ENCODE data around the gene ATXN7L1. TPM values are rescaled to one million over a fixed set of nuclear protein-coding genes. Genes with fewer than 3 reads are reported as not detected.
A peak's percentile ranks its signal among the peaks of the same experiment; 100 is the strongest.

ATXN7L1 gene
- total RNA-seq, 1 experiment from 2014 or later: 24.3 TPM

DNA sequence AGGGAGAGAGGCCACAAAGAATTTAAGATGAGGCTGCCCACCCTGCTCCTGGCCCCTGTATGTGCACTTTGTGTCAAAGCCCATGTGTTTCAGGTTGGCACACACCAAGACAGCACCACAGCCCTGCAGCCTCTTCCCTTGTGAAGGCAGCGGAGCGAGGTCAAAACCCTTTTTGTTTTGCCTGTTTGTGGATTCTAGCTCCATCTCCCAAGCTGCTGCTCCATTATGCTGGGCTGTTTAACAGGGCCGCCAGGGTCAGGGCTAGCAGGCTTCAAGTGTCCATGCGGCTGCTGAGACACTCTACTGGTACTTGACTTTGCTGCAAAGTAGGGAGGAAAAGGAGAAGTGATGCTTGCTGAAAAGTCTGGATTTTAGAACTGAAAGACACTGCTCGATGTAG lies 152.8 kb downstream of the ATXN7L1 start:
- Histone ChIP-seq H2BK15ac (ENCODE audit: low read depth, low read length) (no peak overlapping the region), H3K18ac (ENCODE audit: insufficient read length, low read depth, low read length) (peak overlapping the region; percentile 30), H3K9me3 (ENCODE audit: control insufficient read depth, low read depth, low read length) (no peaks in the 10 kb centered on the region), H4K91ac (ENCODE audit: insufficient read length, low read depth, low read length) (no peak overlapping the region), H3K4me2 (ENCODE audit: insufficient read depth, insufficient read length, low read length) (no peak overlapping the region), H3T11ph (ENCODE audit: low read length) (no peak overlapping the region), H3K4me1 (ENCODE audit: insufficient read depth, low read length) (peaks cover 14% of the 10 kb centered on the region; the same call in 1 of the 2 replicates), H2BK12ac (ENCODE audit: insufficient read length, low read depth, low read length) (no peak overlapping the region), H3K9ac (ENCODE audit: extremely low read depth, insufficient read length, low read length) (no peak overlapping the region), H3K27me3 (ENCODE audit: insufficient read depth, low read length) (no peaks in the 10 kb centered on the region), H4K20me1 (ENCODE audit: control insufficient read depth, insufficient read depth, insufficient read length) (no peaks in the 10 kb centered on the region), H3K27ac (ENCODE audit: insufficient read length, low read depth, low read length) (no peak overlapping the region), H4K5ac (ENCODE audit: insufficient read length, low read depth, low read length) (no peak overlapping the region), H2AK5ac (ENCODE audit: insufficient read length, low read length) (no peak overlapping the region), H2AFZ (ENCODE audit: low read length) (no peak overlapping the region), H2BK120ac (ENCODE audit: low read depth, low read length, poor library complexity, severe bottlenecking) (no peak overlapping the region), H3K79me2 (ENCODE audit: insufficient read depth, low read length) (no peaks in the 10 kb centered on the region), H2BK20ac (ENCODE audit: low read depth, low read length, poor library complexity, severe bottlenecking) (no peak overlapping the region), H3K23me2 (ENCODE audit: insufficient read length, low read depth, low read length, poor library complexity, severe bottlenecking) (no peaks in the 10 kb centered on the region), H3K23ac (ENCODE audit: insufficient read length, low read depth, low read length) (no peak overlapping the region), H3K4ac (ENCODE audit: low read depth, low read length) (no peak overlapping the region), H3K56ac (ENCODE audit: insufficient read length, low read depth, low read length) (no peak overlapping the region), H3K79me1 (ENCODE audit: insufficient read depth, low read depth, low read length, poor library complexity, severe bottlenecking) (no peaks in the 10 kb centered on the region), H3K14ac (ENCODE audit: insufficient read depth, low read length) (no peak overlapping the region), H4K8ac (replicated peaks; ENCODE audit: insufficient read length, low read depth, low read length) (no peak overlapping the region), H2BK5ac (ENCODE audit: insufficient read length, low read length) (no peak overlapping the region)
- no peak overlapping the region for H3K4me3 Mint-ChIP-seq
- no peak for TF ChIP-seq CTCF (conservative IDR thresholded peaks at IDR 0.05)
- peaks cover 46 to 49% of the 10 kb centered on the region in 2 experiments for H3K4me1 Mint-ChIP-seq
- no peaks in the 10 kb centered on the region for H3K9me3 Mint-ChIP-seq
- peaks cover 0 to 9% (median 4%) of the 10 kb centered on the region in 3 experiments; a peak in 4 of 7 replicates for H3K36me3 Mint-ChIP-seq (ENCODE audit: insufficient read depth in 1 of 3, low read depth in 3 of 3)
- no CpG with 5 or more reads among the region's 5 CpGs for WGBS (ENCODE audit: extremely low coverage, insufficient read length, low lambda C conversion rate)
- H3K27ac Mint-ChIP-seq: peak overlapping the region in 2 of 3 experiments; percentile 76 to 83; a peak in 3 of 7 replicates
- peak; percentile 46 for DNase-seq
- H3K27me3 Mint-ChIP-seq (ENCODE audit: low read depth): no peaks in the 10 kb centered on the region
